Neutrophil (primary cell): ENCODE measurements around the gene CNTD1.

Experiments used
- H3K27ac ChIP-seq: fragments of 200-600 bp; sonication (generic); 2 replicates; pipeline ENCODE4 v1.5.1; 2016; ENCODE audit warnings: mild to moderate bottlenecking, moderate library complexity
- H3K27me3 ChIP-seq: fragments of 200-600 bp; sonication (generic); 2 replicates; pipeline ENCODE4 v1.6.0; 2016; ENCODE audit warnings: mild to moderate bottlenecking
- H3K36me3 ChIP-seq: fragments of 200-600 bp; sonication (generic); 2 replicates; pipeline ENCODE4 v1.5.1; 2017
- H3K4me1 ChIP-seq, 2 experiments: fragments of 200-600 bp in 1 of 2; sonication (generic) in 1 of 2; 1 replicate in 1 of 2; 2 replicates in 1 of 2; pipeline versions ENCODE4 v1.5.1 to v1.6.1; 2013 to 2016; ENCODE audit warnings: low read depth in 1 of 2, low read length in 1 of 2, mild to moderate bottlenecking in 1 of 2, moderate library complexity in 1 of 2; ENCODE audit not compliant: control insufficient read depth in 1 of 2, insufficient read depth in 1 of 2
- H3K4me3 ChIP-seq, 2 experiments: fragments of 200-600 bp in 1 of 2; sonication (generic) in 1 of 2; 1 replicate in 1 of 2; 2 replicates in 1 of 2; pipeline ENCODE4 v1.5.1; 2013 to 2016; ENCODE audit warnings: low read depth in 1 of 2, low read length in 1 of 2, mild to moderate bottlenecking in 1 of 2, moderate library complexity in 1 of 2
- H3K9me3 ChIP-seq: fragments of 200-600 bp; sonication (generic); 2 replicates; pipeline ENCODE4 v1.5.1; 2016
- TF ChIP-seq, protein P1 (sequence below): fragments of 200-600 bp; sonication (generic); IDR thresholded peaks from 2 replicates; pipeline ENCODE4 v1.5.1; 2016; ENCODE audit warnings: antibody characterized with exemption

Gene CNTD1

DNA sequence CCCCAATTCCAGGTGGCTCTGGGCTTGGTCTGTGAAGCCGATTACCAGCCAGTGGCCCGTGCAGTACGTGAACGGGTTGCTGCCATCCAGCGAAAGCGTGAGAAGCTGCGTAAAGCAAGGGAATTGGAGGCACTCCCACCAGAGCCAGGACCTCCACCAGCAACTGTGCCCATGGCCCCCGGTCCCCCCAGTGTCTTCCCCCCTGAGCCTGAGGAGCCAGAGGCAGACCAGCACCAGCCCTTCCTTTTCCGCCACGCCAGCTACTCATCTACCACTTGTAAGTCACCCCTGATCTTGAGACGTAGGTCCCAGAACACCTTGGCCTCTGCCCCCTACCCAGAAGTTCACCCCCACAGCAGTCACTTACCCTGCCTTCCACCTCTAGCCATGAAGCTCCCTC lies 11.4 kb upstream of the CNTD1 start:
- Histone ChIP-seq H3K27ac (no peak overlapping the region), H3K36me3 (no peaks in the 10 kb centered on the region), H3K27me3 (peaks cover 99% of the 10 kb centered on the region)

DNA sequence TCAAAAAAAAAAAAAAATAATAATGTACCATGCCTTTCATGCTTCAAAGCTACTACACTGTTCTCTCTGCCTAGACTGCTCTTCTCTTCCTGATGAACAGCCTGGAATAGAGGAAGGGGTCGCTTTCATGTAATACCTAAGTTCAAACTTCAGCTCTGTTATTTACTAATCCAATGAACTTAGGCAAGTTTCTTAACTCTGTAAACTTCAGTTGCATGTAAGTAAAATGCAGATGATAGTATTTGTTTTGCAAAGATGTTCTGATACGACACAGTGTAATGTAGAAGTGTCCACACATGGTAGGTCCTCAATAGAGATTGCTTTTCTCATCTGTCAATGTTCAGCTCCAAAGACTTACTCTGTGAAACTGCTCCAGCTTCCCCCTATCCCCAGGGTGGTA lies 6.7 kb upstream of the CNTD1 start:
- Histone ChIP-seq H3K4me1 (no peaks in the 10 kb centered on the region), H3K27me3 (peaks cover 58% of the 10 kb centered on the region), H3K36me3 (no peaks in the 10 kb centered on the region), H3K9me3 (no peaks in the 10 kb centered on the region), H3K27ac (no peak overlapping the region), H3K4me3 (no peak overlapping the region)
- TF ChIP-seq, protein P1, sequence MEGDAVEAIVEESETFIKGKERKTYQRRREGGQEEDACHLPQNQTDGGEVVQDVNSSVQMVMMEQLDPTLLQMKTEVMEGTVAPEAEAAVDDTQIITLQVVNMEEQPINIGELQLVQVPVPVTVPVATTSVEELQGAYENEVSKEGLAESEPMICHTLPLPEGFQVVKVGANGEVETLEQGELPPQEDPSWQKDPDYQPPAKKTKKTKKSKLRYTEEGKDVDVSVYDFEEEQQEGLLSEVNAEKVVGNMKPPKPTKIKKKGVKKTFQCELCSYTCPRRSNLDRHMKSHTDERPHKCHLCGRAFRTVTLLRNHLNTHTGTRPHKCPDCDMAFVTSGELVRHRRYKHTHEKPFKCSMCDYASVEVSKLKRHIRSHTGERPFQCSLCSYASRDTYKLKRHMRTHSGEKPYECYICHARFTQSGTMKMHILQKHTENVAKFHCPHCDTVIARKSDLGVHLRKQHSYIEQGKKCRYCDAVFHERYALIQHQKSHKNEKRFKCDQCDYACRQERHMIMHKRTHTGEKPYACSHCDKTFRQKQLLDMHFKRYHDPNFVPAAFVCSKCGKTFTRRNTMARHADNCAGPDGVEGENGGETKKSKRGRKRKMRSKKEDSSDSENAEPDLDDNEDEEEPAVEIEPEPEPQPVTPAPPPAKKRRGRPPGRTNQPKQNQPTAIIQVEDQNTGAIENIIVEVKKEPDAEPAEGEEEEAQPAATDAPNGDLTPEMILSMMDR, result no peak

More for the DNA sequence above, 11.4 kb upstream of the CNTD1 start:
- Histone ChIP-seq H3K4me1 (peaks cover 8 to 13% of the 10 kb centered on the region in 2 experiments), H3K4me3 (no peak overlapping the region), H3K9me3 (no peaks in the 10 kb centered on the region)
- TF ChIP-seq, protein P1, result no peak

DNA sequence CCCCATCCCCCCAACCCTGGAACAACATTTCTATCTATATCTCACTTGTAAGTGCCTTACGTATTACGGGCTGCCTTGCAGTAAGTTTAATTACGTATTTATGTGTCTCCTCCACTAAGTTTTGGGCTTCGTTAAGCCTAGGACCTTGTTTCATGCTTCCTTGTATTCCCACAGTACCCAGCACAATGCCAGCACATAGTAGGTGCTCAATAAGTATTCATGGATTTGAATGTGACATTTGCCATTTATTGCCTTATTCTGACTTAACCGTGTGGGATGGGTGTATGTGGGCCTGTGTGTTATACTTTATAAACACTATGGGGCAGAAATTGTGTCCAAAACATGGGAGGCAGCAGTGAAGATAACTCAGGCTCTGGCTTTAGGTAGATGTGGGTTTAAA lies 6.1 kb upstream of the CNTD1 start:
- Histone ChIP-seq H3K27ac (no peak overlapping the region), H3K4me1 (peaks cover 0 to under 1% of the 10 kb centered on the region in 2 experiments), H3K36me3 (no peaks in the 10 kb centered on the region), H3K9me3 (no peaks in the 10 kb centered on the region), H3K4me3 (no peak overlapping the region), H3K27me3 (peaks cover 52% of the 10 kb centered on the region)
- TF ChIP-seq, protein P1, result no peak

DNA sequence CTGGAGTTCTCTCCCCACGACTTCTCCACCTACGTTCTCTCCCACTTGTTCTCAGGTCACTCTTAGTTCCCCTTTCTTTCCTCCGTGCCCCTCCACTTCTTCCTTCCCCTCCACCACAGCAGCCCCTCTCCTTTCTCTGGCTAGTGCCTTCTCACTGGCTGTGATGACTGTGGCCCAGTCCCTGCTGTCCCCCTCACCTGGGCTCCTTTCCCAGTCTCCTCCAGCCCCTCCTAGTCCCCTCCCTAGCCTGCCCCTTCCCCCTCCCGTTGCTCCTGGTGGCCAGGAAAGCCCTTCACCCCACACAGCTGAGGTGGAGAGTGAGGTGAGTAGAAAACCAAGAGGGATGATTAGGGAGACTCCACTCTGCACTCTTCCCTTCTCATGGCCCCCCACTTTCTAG lies 3.6 kb upstream of the CNTD1 start:
- H3K4me1 ChIP-seq, result peaks cover 13% of the 10 kb centered on the region in 2 experiments
- H3K27ac ChIP-seq, result no peak overlapping the region
- no peak overlapping the region for H3K4me3 ChIP-seq
- TF ChIP-seq, protein P1, result no peak
- no peaks in the 10 kb centered on the region for H3K9me3 ChIP-seq
- peaks cover 28% of the 10 kb centered on the region for H3K27me3 ChIP-seq
- H3K36me3 ChIP-seq, result no peaks in the 10 kb centered on the region

DNA sequence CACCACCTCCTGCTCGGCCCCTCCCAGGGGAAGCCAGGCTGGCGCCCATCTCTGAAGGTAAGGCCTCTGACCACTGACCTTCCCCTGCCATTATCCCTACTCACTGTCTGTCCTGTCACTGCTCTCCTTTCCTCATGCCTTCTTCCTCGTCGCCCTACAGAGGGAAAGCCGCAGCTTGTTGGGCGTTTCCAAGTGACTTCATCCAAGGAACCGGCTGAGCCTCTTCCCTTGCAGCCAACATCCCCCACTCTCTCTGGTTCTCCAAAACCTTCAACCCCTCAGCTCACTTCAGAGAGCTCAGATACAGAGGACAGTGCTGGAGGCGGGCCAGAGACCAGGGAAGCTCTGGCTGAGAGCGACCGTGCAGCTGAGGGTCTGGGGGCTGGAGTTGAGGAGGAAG lies 3.2 kb upstream of the CNTD1 start:
- no peaks in the 10 kb centered on the region for H3K36me3 ChIP-seq
- TF ChIP-seq, protein P1, result no peak
- peaks cover 28% of the 10 kb centered on the region for H3K27me3 ChIP-seq
- no peak overlapping the region for H3K4me3 ChIP-seq
- no peak overlapping the region for H3K27ac ChIP-seq
- no peaks in the 10 kb centered on the region for H3K9me3 ChIP-seq
- H3K4me1 ChIP-seq, result peaks cover 13% of the 10 kb centered on the region in 2 experiments
